ENCODE data around the gene PTX4.
"Not testable (repeated sequence)": the region's sequence is repeated elsewhere in the genome, so short reads cannot be mapped to it uniquely, and the experiment has no call there.

PTX4 gene

GRCh38 chr16:1478937-1479336 is 9.8 kb downstream of the PTX4 start:
- DNase-seq, result not testable (repeated sequence)

GRCh38 chr16:1477033-1477432 is 11.7 kb downstream of the PTX4 start:
- DNase-seq, result no peak

GRCh38 chr16:1475552-1476114 is 13.1 kb downstream of the PTX4 start:
- DNase-seq, result no peak

- DNase-seq, result peak; percentile 83
Measured at GRCh38 chr16:1474796-1475551, 13.8 kb downstream of the PTX4 start, which contains the start of gene CLCN7. CLCN7 (minus strand) TSS chr16:1475028; CDS start chr16:1474974, 54 bp downstream.

GRCh38 chr16:1474082-1474795 is 14.5 kb downstream of the PTX4 start:
- DNase-seq, result no peak

- no peak for DNase-seq
Measured at GRCh38 chr16:1472974-1473373, 15.8 kb downstream of the PTX4 start.

- no peak for DNase-seq
Measured at GRCh38 chr16:1471569-1472194, 17.1 kb downstream of the PTX4 start.

- DNase-seq, result no peak
Measured at GRCh38 chr16:1470481-1471251, 18.1 kb downstream of the PTX4 start.

- DNase-seq, result no peak
Measured at GRCh38 chr16:1469693-1470201, 19.0 kb downstream of the PTX4 start.

- not testable (repeated sequence) for DNase-seq
Measured at GRCh38 chr16:1469141-1469540, 19.6 kb downstream of the PTX4 start.

- DNase-seq, result no peak
Measured at GRCh38 chr16:1468426-1468810, 20.3 kb downstream of the PTX4 start.

- DNase-seq, result no peak
Measured at GRCh38 chr16:1466968-1467521, 21.7 kb downstream of the PTX4 start.

- DNase-seq, result no peak
Measured at GRCh38 chr16:1466054-1466453, 22.7 kb downstream of the PTX4 start.

- no peak for DNase-seq
Measured at GRCh38 chr16:1465567-1465915, 23.2 kb downstream of the PTX4 start.

- DNase-seq, result no peak
Measured at GRCh38 chr16:1464894-1465566, 23.7 kb downstream of the PTX4 start.

GRCh38 chr16:1464196-1464893 is 24.4 kb downstream of the PTX4 start:
- DNase-seq, result no peak

GRCh38 chr16:1461146-1461545 is 27.6 kb downstream of the PTX4 start:
- DNase-seq, result no peak

- DNase-seq, result no peak
Measured at GRCh38 chr16:1460602-1461138, 28.1 kb downstream of the PTX4 start.

- no peak for DNase-seq
Measured at GRCh38 chr16:1459967-1460366, 28.8 kb downstream of the PTX4 start.

- DNase-seq, result no peak
Measured at GRCh38 chr16:1458977-1459341, 29.8 kb downstream of the PTX4 start.
